Left lobe of liver (tissue), 1 donor: Measurements from ENCODE around the gene SLC44A2. TPM values are rescaled to one million over a fixed set of nuclear protein-coding genes. Genes with fewer than 3 reads are reported as not detected.

Experiments
- total RNA-seq: library from RNA; stranded (reverse); gene quantifications from one replicate; pipeline ENCODE4 v1.2.1, GENCODE V29; 2021
- donor health status: DM: no; HTN: yes; CAD: no.

SLC44A2 gene
- total RNA-seq, 1 donor from 2014 or later, result 12.9 TPM

Other genes with a start within 250 kb of the SLC44A2 start
- 78.8 TPM for gene TYK2, start 245.0 kb upstream of the SLC44A2 start, total RNA-seq
- gene CDC37, start 222.0 kb upstream of the SLC44A2 start, total RNA-seq, result 49.4 TPM
- gene PDE4A, start 205.0 kb upstream of the SLC44A2 start, total RNA-seq, result 1.7 TPM
- gene KEAP1, start 122.2 kb upstream of the SLC44A2 start, total RNA-seq, result 59.6 TPM
- gene S1PR5, start 108.1 kb upstream of the SLC44A2 start, total RNA-seq, result 0.30 TPM
- 11.6 TPM for gene ATG4D, start 81.6 kb upstream of the SLC44A2 start, total RNA-seq
- gene KRI1, start 59.5 kb upstream of the SLC44A2 start, total RNA-seq, result 10.4 TPM
- gene CDKN2D, start 56.6 kb upstream of the SLC44A2 start, total RNA-seq, result 1.3 TPM
- 1.0 TPM for gene AP1M2, start 38.2 kb upstream of the SLC44A2 start, total RNA-seq
- gene ILF3, start 28.8 kb downstream of the SLC44A2 start, total RNA-seq, result 57.1 TPM
- gene QTRT1, start 75.9 kb downstream of the SLC44A2 start, total RNA-seq, result 33.2 TPM
- gene DNM2, start 92.5 kb downstream of the SLC44A2 start, total RNA-seq, result 64.8 TPM
- 21.9 TPM for gene TMED1, start 210.7 kb downstream of the SLC44A2 start, total RNA-seq
- 0.96 TPM for gene C19orf38, start 222.9 kb downstream of the SLC44A2 start, total RNA-seq
- 16.5 TPM for gene CARM1, start 246.0 kb downstream of the SLC44A2 start, total RNA-seq